ENCODE data around the gene INSYN2B. TPM values are rescaled to one million over a fixed set of nuclear protein-coding genes. Genes with fewer than 3 reads are reported as not detected.

The INSYN2B gene
- total RNA-seq, 4 donors from 2014 or later: not detected

DNA sequence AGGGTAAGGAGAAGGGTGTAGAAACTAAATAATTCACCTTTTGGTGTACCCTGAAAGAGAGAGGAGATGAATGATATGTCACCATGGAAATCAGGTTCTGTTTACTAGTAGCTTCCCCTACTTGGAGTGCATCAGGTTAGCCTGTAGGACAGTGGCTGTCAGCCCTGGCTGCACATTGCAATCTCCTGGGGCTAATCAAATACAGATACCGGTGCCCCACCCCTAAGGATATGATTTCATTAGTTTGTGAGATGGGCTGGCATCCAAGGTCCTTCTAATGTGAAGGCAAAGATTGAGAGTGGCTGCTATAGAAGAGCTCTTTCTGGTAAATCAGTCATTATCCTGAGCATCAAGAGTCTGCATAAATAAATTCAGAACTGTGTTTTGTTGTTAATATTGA, 47.2 kb downstream of the INSYN2B start:
- peaks cover 24% of the 10 kb centered on the region for H3K27me3 ChIP-seq
- ATAC-seq: no peak
- WGBS, 2 donors (ENCODE audit: low coverage in 1 of 2): 20% methylated on average over 1 of the region's 1 CpG; no CpG with 5 or more reads in 1 of the 2 donors

DNA sequence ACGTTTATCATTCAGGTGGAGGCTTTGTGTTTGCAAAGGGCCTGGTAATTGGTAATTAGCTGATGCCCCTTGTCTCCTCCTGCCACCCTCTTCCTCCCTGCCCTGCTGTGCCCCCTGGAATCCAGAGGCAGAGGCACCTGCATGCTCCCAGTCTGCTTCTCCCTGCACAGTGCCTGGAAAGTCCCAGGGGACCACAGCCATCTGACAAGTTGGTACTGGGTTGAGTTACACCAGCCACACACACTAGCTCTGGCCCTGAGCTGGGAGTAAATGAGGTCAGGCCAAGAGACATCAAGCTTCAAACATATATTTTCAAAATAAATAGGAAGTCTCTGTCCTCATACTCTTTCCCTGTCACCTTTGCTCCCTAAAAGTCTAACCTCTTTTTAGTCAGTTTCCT, 56.3 kb downstream of the INSYN2B start:
- WGBS, 2 donors (ENCODE audit: low coverage in 1 of 2): 80 to 89% methylated on average over 1 of the region's 1 CpG
- H3K9me3 ChIP-seq: no peaks in the 10 kb centered on the region
- no peak for TF ChIP-seq POLR2A (IDR thresholded peaks at IDR 0.05)
- no peak for TF ChIP-seq POLR2AphosphoS5 (IDR thresholded peaks at IDR 0.05)
- no peak for TF ChIP-seq EP300 (IDR thresholded peaks at IDR 0.05)
- TF ChIP-seq, protein P1, sequence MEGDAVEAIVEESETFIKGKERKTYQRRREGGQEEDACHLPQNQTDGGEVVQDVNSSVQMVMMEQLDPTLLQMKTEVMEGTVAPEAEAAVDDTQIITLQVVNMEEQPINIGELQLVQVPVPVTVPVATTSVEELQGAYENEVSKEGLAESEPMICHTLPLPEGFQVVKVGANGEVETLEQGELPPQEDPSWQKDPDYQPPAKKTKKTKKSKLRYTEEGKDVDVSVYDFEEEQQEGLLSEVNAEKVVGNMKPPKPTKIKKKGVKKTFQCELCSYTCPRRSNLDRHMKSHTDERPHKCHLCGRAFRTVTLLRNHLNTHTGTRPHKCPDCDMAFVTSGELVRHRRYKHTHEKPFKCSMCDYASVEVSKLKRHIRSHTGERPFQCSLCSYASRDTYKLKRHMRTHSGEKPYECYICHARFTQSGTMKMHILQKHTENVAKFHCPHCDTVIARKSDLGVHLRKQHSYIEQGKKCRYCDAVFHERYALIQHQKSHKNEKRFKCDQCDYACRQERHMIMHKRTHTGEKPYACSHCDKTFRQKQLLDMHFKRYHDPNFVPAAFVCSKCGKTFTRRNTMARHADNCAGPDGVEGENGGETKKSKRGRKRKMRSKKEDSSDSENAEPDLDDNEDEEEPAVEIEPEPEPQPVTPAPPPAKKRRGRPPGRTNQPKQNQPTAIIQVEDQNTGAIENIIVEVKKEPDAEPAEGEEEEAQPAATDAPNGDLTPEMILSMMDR (IDR thresholded peaks at IDR 0.05): no peak
- H3K27me3 ChIP-seq: no peaks in the 10 kb centered on the region
- no peak for ATAC-seq
- no peaks in the 10 kb centered on the region for H3K4me1 ChIP-seq
- no peak overlapping the region for H3K4me3 ChIP-seq
- H3K36me3 ChIP-seq: no peaks in the 10 kb centered on the region
- H3K27ac ChIP-seq: no peak overlapping the region

More for the DNA sequence above, 47.2 kb downstream of the INSYN2B start:
- Histone ChIP-seq H3K4me3 (no peak overlapping the region), H3K4me1 (no peaks in the 10 kb centered on the region), H3K36me3 (no peaks in the 10 kb centered on the region), H3K27ac (no peak overlapping the region), H3K9me3 (no peaks in the 10 kb centered on the region)
- TF ChIP-seq POLR2AphosphoS5 (IDR thresholded peaks at IDR 0.05): no peak
- TF ChIP-seq EP300 (IDR thresholded peaks at IDR 0.05): no peak
- TF ChIP-seq, protein P1 (IDR thresholded peaks at IDR 0.05): no peak

- H3K27ac ChIP-seq: no peak overlapping the region
- H3K4me1 ChIP-seq: no peaks in the 10 kb centered on the region
- no peak overlapping the region for H3K4me3 ChIP-seq
- no peaks in the 10 kb centered on the region for H3K27me3 ChIP-seq
- no peaks in the 10 kb centered on the region for H3K36me3 ChIP-seq
- ATAC-seq: no peak
- no peaks in the 10 kb centered on the region for H3K9me3 ChIP-seq
- TF ChIP-seq EP300 (IDR thresholded peaks at IDR 0.05): no peak
- TF ChIP-seq POLR2A (IDR thresholded peaks at IDR 0.05): no peak
- WGBS, 2 donors (ENCODE audit: low coverage in 1 of 2): 100% methylated on average over 1 of the region's 1 CpG
Measured at GRCh38 chr5:169922474-169922873, 57.8 kb downstream of the INSYN2B start.

- Histone ChIP-seq H3K4me3 (no peak overlapping the region), H3K4me1 (no peaks in the 10 kb centered on the region), H3K9me3 (no peaks in the 10 kb centered on the region), H3K27ac (no peak overlapping the region), H3K36me3 (no peaks in the 10 kb centered on the region), H3K27me3 (no peaks in the 10 kb centered on the region)
- 35% methylated on average over 1 of the region's 1 CpG; no CpG with 5 or more reads in 1 of the 2 donors for WGBS, 2 donors (ENCODE audit: low coverage in 1 of 2)
- ATAC-seq: no peak
- TF ChIP-seq, protein P1 (IDR thresholded peaks at IDR 0.05): no peak
- TF ChIP-seq POLR2A (IDR thresholded peaks at IDR 0.05) (no peak), EP300 (IDR thresholded peaks at IDR 0.05) (no peak), POLR2AphosphoS5 (IDR thresholded peaks at IDR 0.05) (no peak)
Measured at GRCh38 chr5:169921949-169922348, 58.3 kb downstream of the INSYN2B start.

GRCh38 chr5:169921384-169921783, 58.9 kb downstream of the INSYN2B start:
- Histone ChIP-seq H3K4me1 (no peaks in the 10 kb centered on the region), H3K27ac (no peak overlapping the region), H3K4me3 (no peak overlapping the region), H3K36me3 (no peaks in the 10 kb centered on the region), H3K9me3 (no peaks in the 10 kb centered on the region), H3K27me3 (no peaks in the 10 kb centered on the region)
- 45 to 46% methylated on average over 2 to 3 of the region's 3 CpGs for WGBS, 2 donors (ENCODE audit: low coverage in 1 of 2)
- TF ChIP-seq POLR2AphosphoS5 (IDR thresholded peaks at IDR 0.05): no peak
- no peak for TF ChIP-seq POLR2A (IDR thresholded peaks at IDR 0.05)
- TF ChIP-seq, protein P1 (IDR thresholded peaks at IDR 0.05): no peak
- no peak for TF ChIP-seq EP300 (IDR thresholded peaks at IDR 0.05)
- ATAC-seq: no peak

Data from gastroesophageal sphincter (tissue), 4 donors.